Measurements from ENCODE around the gene AADACL2. TPM values are rescaled to one million over a fixed set of nuclear protein-coding genes. Genes with fewer than 3 reads are reported as not detected.

Gene AADACL2, protein sequence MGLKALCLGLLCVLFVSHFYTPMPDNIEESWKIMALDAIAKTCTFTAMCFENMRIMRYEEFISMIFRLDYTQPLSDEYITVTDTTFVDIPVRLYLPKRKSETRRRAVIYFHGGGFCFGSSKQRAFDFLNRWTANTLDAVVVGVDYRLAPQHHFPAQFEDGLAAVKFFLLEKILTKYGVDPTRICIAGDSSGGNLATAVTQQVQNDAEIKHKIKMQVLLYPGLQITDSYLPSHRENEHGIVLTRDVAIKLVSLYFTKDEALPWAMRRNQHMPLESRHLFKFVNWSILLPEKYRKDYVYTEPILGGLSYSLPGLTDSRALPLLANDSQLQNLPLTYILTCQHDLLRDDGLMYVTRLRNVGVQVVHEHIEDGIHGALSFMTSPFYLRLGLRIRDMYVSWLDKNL
- total RNA-seq (not detected), total RNA-seq (0 reads per million in 2 donors)

DNA sequence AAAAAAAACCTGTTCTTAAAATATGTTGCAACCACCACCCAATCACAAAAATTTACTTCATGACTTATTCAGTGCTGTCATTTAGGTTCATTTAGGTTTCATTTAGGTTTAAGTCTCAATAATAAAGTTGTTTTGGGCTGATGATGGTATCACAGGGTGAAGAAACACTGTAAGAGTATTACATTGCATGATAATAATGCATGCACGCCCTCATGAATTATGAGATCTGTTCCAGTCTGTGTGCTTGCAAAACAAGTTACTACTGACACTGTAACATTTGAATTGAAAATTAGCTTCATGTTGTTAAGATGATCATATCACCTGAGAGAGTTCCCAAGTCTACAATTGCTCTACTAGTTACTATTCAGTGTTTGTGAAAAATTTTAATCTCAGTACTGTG is at the start of gene AADACL2:
Gene AADACL2 (plus strand): TSS at position 315 of the 400 bp plus-strand sequence. CDS start 109 bp downstream, outside the sequence.
- Mint-ChIP-seq H3K27me3 (peaks cover 7% of the 10 kb centered on the region), H3K4me1 (no peaks in the 10 kb centered on the region), H3K4me3 (no peak within 1 kb of the TSS), H3K27ac (no peak within 1 kb of the TSS), H3K36me3 (ENCODE audit: low read depth) (no peaks in the 10 kb centered on the region)
- no peaks in the 10 kb centered on the region for H3K9me3 ChIP-seq (ENCODE audit: control insufficient read depth, low read length, poor library complexity, severe bottlenecking)
- ATAC-seq (no peak), DNase-seq (no peak)

DNA sequence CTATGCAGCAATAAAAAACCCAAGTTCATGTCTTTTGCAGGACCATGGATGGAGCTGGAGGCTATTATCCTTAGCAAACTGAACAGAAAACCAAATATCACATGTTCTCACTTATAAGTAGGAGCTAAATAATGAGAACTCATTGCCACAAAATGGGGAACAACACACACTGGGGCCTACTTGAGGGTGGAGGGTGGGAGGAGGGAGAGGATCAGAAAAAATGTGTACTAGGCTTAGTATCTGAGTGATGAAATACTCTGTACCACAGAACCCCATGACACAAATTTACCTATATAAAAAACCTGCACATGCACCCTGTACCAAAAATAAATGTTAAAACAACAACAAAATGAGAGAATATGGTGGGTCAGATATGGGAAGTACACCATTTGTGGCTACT is 49.6 kb upstream of the AADACL2 start:
- no peak for DNase-seq
- Mint-ChIP-seq H3K27ac (no peak overlapping the region), H3K36me3 (ENCODE audit: low read depth) (no peaks in the 10 kb centered on the region), H3K4me3 (no peak overlapping the region), H3K27me3 (peaks cover 14% of the 10 kb centered on the region), H3K4me1 (no peaks in the 10 kb centered on the region)
- no peak for ATAC-seq
- no peaks in the 10 kb centered on the region for H3K9me3 ChIP-seq (ENCODE audit: control insufficient read depth, low read length, poor library complexity, severe bottlenecking)

DNA sequence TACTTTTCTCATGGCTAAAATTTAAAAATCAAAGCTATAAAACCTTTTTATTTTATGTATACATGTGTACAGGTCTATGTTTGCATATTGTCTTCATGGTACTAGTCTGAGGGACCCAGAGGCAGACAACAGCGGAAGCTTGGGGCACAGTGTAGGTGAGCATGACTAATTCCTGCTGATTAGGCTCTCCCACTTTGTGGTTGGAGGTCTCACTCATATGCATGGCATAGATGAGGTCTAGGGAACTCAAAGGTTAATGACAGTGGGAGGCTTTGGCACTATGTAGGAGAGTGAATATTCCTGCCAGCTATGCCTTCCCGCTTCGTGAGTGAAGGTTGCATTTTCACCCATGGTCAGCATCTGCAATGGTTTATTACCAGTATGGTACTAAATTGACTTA is 47.5 kb upstream of the AADACL2 start:
- no peaks in the 10 kb centered on the region for H3K9me3 ChIP-seq (ENCODE audit: control insufficient read depth, low read length, poor library complexity, severe bottlenecking)
- ATAC-seq, result no peak
- H3K27me3 Mint-ChIP-seq, result peaks cover 17% of the 10 kb centered on the region
- no peak overlapping the region for H3K4me3 Mint-ChIP-seq
- H3K36me3 Mint-ChIP-seq (ENCODE audit: low read depth), result no peaks in the 10 kb centered on the region
- no peak for DNase-seq
- H3K27ac Mint-ChIP-seq, result no peak overlapping the region
- no peaks in the 10 kb centered on the region for H3K4me1 Mint-ChIP-seq

DNA sequence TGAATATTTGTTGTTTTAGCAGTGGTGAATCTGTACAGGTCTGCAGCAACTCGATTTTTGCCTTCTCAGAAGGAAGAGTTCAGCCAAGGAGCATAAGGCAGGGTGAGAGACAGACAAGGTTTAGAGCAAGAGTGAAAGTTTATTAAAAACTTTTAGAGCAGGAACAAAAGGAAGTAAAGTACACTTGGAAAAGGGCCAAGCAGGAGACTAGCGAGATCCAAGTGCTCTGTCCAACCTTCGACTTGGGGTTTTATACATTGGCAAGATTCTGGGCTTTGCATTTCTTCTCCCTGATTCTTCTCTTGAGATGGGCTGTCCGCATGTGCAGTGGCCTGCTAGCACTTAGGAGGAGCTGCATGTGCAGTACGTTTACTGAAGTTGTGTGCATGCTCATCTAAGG is 46.7 kb upstream of the AADACL2 start:
- no peaks in the 10 kb centered on the region for H3K36me3 Mint-ChIP-seq (ENCODE audit: low read depth)
- no peak for ATAC-seq
- peaks cover 12% of the 10 kb centered on the region for H3K27me3 Mint-ChIP-seq
- no peak overlapping the region for H3K27ac Mint-ChIP-seq
- H3K4me3 Mint-ChIP-seq, result no peak overlapping the region
- H3K9me3 ChIP-seq (ENCODE audit: control insufficient read depth, low read length, poor library complexity, severe bottlenecking), result no peaks in the 10 kb centered on the region
- no peaks in the 10 kb centered on the region for H3K4me1 Mint-ChIP-seq
- no peak for DNase-seq

DNA sequence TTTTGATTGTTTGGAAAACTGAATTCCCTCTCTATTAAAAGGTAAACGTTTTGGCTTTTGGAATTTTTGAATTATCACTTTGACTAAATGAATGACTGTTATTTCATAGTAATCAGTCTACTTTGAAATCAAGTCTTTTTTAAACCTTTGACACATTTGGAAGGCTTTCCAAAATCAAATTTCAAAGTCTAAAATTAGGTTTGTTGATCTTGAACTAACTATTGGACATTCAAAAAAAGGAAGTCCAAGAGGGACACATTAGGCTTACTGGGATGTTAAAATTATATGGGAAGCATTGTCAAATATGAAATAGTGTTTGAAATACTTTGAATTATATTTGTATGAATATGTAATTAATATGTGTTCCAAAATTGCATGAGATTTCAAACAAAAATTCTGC is 45.2 kb upstream of the AADACL2 start:
- Mint-ChIP-seq H3K27ac (no peak overlapping the region), H3K4me1 (no peaks in the 10 kb centered on the region), H3K27me3 (peaks cover 12% of the 10 kb centered on the region), H3K4me3 (no peak overlapping the region), H3K36me3 (ENCODE audit: low read depth) (no peaks in the 10 kb centered on the region)
- DNase-seq, result no peak
- no peak for ATAC-seq
- H3K9me3 ChIP-seq (ENCODE audit: control insufficient read depth, low read length, poor library complexity, severe bottlenecking), result no peaks in the 10 kb centered on the region

DNA sequence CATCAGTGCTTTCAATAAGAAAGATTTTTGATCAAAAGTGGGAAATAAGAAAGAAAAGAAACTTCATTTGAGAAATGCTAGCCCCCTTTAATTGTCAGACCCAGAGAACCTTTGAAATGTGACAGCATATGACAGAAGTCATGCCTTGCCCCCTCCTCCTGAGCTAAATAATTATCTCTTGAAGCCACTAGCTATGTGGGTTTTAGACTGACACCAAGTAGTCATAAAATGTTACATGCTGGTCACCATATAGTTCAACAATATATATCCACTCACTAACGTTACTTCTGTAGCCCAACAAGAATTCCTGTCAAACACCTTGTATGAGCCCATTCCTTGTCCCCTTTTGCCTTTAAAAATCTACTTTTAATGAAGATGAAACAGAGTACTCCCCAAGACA is 43.1 kb upstream of the AADACL2 start:
- no peaks in the 10 kb centered on the region for H3K9me3 ChIP-seq (ENCODE audit: control insufficient read depth, low read length, poor library complexity, severe bottlenecking)
- H3K27me3 Mint-ChIP-seq, result peaks cover 6% of the 10 kb centered on the region
- ATAC-seq (no peak), DNase-seq (no peak)
- no peaks in the 10 kb centered on the region for H3K36me3 Mint-ChIP-seq (ENCODE audit: low read depth)
- H3K4me1 Mint-ChIP-seq, result no peaks in the 10 kb centered on the region
- no peak overlapping the region for H3K27ac Mint-ChIP-seq
- no peak overlapping the region for H3K4me3 Mint-ChIP-seq

DNA sequence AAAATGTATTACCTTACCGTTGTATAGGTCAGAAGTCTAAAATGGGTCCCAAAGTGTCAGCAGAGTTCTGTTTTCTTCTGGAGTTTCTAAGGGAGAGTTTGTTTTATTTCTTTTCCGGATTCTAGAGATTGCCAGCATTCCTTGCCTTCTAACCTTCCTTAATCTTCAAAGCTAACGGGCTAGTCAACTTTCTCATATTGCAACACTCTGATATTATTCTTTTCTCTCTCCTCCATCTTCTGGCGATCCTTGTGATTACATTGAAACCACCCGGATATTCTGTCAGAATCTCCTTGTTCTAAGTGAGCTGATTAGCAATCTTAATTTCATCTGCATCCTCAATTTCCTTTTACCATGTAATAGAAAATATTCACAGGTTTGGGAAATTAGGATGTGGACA is 36.2 kb upstream of the AADACL2 start:
- H3K36me3 Mint-ChIP-seq (ENCODE audit: low read depth), result no peaks in the 10 kb centered on the region
- H3K4me1 Mint-ChIP-seq, result no peaks in the 10 kb centered on the region
- H3K9me3 ChIP-seq (ENCODE audit: control insufficient read depth, low read length, poor library complexity, severe bottlenecking), result no peaks in the 10 kb centered on the region
- no peak overlapping the region for H3K4me3 Mint-ChIP-seq
- ATAC-seq (no peak), DNase-seq (no peak)
- peaks cover 7% of the 10 kb centered on the region for H3K27me3 Mint-ChIP-seq
- H3K27ac Mint-ChIP-seq, result no peak overlapping the region

DNA sequence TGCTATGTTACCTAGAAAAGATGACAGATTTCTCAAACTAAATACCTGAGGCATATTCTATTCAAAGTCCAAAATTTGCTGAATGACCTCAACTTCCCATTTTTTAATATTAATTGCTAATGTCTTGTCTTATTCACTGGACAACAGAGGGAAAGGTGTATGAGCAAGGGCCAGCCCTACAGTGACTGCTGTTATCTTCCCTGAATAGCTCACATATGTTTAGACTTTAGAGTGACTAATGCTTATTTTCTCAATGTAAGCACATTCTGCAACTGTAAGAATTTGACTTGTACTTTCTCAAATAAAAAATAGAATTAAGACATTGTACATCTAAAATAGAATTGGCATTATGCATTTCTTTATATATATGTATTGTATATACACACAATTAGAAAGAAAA is 26.5 kb upstream of the AADACL2 start:
- no peak for DNase-seq
- H3K4me3 Mint-ChIP-seq, result no peak overlapping the region
- no peaks in the 10 kb centered on the region for H3K4me1 Mint-ChIP-seq
- H3K9me3 ChIP-seq (ENCODE audit: control insufficient read depth, low read length, poor library complexity, severe bottlenecking), result no peaks in the 10 kb centered on the region
- H3K27me3 Mint-ChIP-seq, result no peaks in the 10 kb centered on the region
- ATAC-seq, result no peak
- no peaks in the 10 kb centered on the region for H3K36me3 Mint-ChIP-seq (ENCODE audit: low read depth)
- no peak overlapping the region for H3K27ac Mint-ChIP-seq

DNA sequence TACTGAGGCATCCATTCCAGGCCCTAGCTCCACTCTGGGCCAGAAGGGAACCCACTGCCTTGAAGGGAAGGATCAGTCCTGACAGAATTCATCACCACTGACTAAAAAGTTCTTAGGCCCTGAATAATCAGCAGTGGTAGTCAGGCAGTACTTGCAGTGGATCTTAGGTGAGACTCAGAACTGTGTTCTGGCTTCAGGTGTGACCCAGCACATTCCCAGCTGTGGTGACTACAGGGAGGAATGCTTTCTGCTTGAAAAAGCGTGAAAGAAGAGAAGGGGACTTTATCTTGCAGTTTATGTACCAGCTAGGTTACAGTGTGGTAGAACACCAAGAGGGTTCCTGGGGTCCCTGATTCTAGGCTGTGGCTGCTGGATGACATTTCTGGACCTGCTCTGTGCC is 24.9 kb upstream of the AADACL2 start:
- no peaks in the 10 kb centered on the region for H3K36me3 Mint-ChIP-seq (ENCODE audit: low read depth)
- no peak overlapping the region for H3K4me3 Mint-ChIP-seq
- H3K4me1 Mint-ChIP-seq, result no peaks in the 10 kb centered on the region
- no peaks in the 10 kb centered on the region for H3K9me3 ChIP-seq (ENCODE audit: control insufficient read depth, low read length, poor library complexity, severe bottlenecking)
- no peak for DNase-seq
- H3K27me3 Mint-ChIP-seq, result no peaks in the 10 kb centered on the region
- ATAC-seq, result no peak
- H3K27ac Mint-ChIP-seq, result no peak overlapping the region

DNA sequence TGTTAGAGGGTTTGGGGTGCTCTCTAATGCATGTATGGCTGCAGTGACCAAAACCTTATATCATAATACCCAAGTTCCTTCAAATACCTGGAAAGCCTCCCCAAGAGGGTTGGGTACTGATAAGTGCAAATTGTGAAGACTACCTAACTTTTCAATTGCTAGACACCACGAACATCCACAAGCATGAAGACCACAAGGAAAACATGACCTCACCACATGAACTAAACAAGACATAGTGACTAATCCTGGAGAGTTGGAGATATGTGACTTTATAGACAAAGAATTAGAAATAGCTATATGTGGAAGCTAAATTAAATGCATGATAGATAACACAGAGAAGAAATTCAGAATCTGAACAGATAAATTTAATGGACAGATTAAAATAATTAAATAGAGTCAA is 23.9 kb upstream of the AADACL2 start:
- no peak overlapping the region for H3K27ac Mint-ChIP-seq
- no peaks in the 10 kb centered on the region for H3K9me3 ChIP-seq (ENCODE audit: control insufficient read depth, low read length, poor library complexity, severe bottlenecking)
- H3K36me3 Mint-ChIP-seq (ENCODE audit: low read depth), result no peaks in the 10 kb centered on the region
- DNase-seq, result no peak
- H3K27me3 Mint-ChIP-seq, result no peaks in the 10 kb centered on the region
- H3K4me1 Mint-ChIP-seq, result no peaks in the 10 kb centered on the region
- ATAC-seq, result no peak
- H3K4me3 Mint-ChIP-seq, result no peak overlapping the region

DNA sequence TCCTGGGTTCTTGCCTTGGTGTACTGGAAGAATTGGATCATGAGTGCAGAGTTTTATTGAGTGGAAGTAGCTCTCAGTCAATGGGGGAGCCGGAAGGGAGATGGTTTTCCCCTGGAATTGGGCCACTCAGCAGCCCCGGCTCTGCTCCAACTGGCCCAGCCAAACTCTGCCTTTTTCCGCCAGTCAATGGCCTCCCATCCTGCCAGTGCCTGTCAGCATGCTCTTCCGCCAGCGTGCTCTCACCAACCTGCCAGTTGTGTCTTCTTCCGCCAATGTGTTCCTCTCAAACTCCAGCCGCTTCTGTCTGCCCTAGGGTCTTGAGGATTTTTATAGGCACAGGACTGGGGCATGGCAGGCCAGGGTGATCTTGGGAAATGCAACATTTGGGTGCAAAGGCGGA is 12.4 kb upstream of the AADACL2 start:
- ATAC-seq, result no peak
- no peaks in the 10 kb centered on the region for H3K27me3 Mint-ChIP-seq
- no peak overlapping the region for H3K27ac Mint-ChIP-seq
- no peaks in the 10 kb centered on the region for H3K4me1 Mint-ChIP-seq
- H3K4me3 Mint-ChIP-seq, result no peak overlapping the region
- H3K36me3 Mint-ChIP-seq (ENCODE audit: low read depth), result no peaks in the 10 kb centered on the region
- DNase-seq, result no peak
- no peaks in the 10 kb centered on the region for H3K9me3 ChIP-seq (ENCODE audit: control insufficient read depth, low read length, poor library complexity, severe bottlenecking)

DNA sequence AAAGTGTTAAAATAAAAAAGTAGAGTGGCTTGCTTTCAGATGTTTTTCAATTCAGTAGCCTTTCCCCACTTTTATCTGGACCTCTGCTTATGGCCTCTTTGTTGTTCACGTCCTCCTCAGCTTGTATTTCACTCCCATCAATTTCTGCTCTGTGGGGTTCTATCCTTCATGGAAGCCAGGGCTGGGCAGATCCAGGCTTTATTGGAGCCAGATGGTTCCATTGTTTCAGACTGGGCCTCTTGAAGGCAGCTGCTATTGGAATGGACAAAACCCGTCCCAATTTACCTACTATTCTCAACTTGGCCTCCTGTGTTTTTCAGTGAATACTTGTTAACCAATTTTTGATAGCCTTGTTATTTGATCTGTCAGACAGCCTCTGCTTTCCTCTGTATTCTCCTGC is 10.9 kb upstream of the AADACL2 start:
- ATAC-seq (no peak), DNase-seq (no peak)
- H3K4me3 Mint-ChIP-seq, result no peak overlapping the region
- no peaks in the 10 kb centered on the region for H3K36me3 Mint-ChIP-seq (ENCODE audit: low read depth)
- H3K9me3 ChIP-seq (ENCODE audit: control insufficient read depth, low read length, poor library complexity, severe bottlenecking), result no peaks in the 10 kb centered on the region
- no peak overlapping the region for H3K27ac Mint-ChIP-seq
- H3K4me1 Mint-ChIP-seq, result no peaks in the 10 kb centered on the region
- no peaks in the 10 kb centered on the region for H3K27me3 Mint-ChIP-seq

DNA sequence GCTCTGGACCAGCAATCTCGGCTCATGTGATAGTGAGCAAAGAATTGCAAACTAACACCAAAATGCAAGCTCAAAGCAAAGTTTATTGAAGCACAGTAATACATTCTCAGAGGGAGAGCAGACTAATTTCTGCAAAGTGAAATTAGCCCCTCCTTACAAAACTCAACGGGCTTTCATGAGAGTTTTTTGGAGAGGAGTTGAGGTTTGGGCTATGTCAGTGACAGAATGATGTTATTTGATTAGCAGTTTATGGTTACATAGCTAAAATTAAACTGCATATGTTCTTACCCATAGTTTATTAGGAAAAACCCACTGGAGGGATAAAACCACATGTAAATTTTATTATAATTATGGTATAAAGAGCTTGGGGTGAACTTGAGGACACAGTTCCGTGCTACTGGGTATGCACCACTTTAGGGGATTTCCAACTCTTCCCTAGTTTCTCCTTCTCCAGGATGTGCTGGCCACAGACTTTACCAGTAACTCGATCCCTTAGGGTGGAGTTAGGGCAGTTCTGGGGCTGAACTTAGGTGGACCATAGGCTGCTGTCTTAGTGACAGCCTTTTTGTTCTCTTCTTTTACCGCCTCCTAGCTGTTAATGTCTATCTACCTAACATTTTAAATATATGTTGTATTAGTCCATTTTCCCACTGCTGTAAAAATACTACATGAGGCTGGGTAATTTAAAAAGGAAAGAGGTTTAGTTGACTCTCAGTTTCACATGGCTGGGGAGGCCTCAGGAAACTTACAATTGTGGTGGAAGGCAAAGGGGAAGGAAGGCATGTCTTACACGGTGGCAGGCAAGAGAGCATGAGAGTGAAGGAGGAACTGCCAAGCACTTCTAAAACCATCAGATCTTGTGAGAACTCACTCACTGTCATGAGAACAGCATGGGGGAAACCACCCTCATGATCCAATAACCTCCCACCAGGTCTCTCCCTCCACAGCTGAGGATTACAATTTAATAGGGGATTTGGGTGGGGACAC is 8.9 kb upstream of the AADACL2 start:
- Mint-ChIP-seq H3K4me3 (no peak overlapping the region), H3K27ac (no peak overlapping the region), H3K4me1 (no peaks in the 10 kb centered on the region), H3K27me3 (no peaks in the 10 kb centered on the region), H3K36me3 (ENCODE audit: low read depth) (no peaks in the 10 kb centered on the region)
- no peaks in the 10 kb centered on the region for H3K9me3 ChIP-seq (ENCODE audit: control insufficient read depth, low read length, poor library complexity, severe bottlenecking)
- ATAC-seq, result no peak
- no peak for DNase-seq

Measured in T-helper 17 cell (primary cell).